Hippocampal formation (tissue), 2 donors: ENCODE measurements around the gene ISCU.
"Not testable (repeated sequence)": the region's sequence is repeated elsewhere in the genome, so short reads cannot be mapped to it uniquely, and the experiment has no call there.

Experiments used
- DNase-seq, 2 donors: peaks; one replicate each; lab custom pipeline; 2025; lab: John Stamatoyannopoulos, UW

The ISCU gene

GRCh38 chr12:108570743-108571608 is 8.6 kb downstream of the ISCU start:
- peak in 1 of 2 donors; percentile 32 for DNase-seq

- DNase-seq, result no peak
Measured at GRCh38 chr12:108571609-108572165, 9.3 kb downstream of the ISCU start.

- DNase-seq, result no peak
Measured at GRCh38 chr12:108572166-108572790, 9.9 kb downstream of the ISCU start.

- no peak for DNase-seq
Measured at GRCh38 chr12:108573317-108573716, 10.9 kb downstream of the ISCU start.

DNA sequence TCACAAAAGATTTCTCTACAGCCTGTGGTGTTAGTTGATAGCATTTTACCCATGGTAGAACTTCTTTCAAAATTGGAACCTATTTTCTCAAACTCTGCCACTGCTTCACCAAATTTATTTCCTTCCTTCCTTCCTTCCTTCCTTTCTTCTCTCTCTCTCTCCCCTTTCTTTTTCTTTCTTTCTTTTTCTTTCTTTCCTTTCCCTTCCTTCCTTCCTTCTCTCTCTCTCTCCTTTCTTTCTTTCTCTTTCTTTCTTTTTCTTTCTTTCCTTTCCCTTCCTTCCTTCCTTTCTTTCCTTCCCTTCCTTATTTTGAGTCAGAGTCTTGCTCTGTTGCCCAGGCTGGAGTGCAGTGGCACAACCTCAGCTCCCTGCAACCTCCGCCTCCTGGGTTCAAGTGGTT is 11.9 kb downstream of the ISCU start:
- DNase-seq, result not testable (repeated sequence)

DNA sequence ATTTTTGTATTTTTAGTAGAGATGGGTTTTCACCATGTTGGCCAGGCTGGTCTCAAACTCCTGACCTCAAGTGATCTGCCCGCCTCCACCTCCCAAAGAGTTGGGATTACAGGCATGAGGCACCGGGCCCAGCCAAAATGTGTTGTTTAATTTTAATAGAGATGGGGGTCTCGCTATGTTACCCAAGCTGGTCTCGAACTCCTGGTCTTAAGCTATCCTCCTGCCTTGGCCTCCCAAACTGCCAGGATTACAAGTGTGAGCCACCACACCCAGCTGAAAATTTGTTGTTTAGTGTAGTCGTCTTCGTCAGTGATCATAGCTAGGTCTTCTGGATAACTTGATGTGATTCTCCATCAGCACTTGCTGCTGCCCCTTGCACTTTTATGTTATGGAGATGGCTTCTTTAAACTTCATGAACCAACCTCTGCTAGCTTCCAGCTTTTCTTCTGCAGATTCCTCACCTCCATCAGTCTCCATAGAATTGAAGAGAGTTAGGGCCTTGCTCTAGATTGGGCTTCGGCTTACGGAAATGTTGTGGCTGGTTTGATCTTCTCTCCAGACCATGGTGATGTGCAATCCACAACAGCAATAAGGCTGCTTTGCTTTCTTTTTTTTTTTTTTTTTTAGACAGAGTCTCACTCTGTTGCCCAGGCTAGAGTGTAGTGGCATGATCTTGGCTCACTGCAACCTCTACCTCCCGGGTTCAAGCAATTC is 13.0 kb downstream of the ISCU start:
- DNase-seq, result no peak

GRCh38 chr12:108576660-108577234 is 14.4 kb downstream of the ISCU start:
- DNase-seq, result no peak

GRCh38 chr12:108577458-108577857 is 15.1 kb downstream of the ISCU start:
- DNase-seq, result no peak

DNA sequence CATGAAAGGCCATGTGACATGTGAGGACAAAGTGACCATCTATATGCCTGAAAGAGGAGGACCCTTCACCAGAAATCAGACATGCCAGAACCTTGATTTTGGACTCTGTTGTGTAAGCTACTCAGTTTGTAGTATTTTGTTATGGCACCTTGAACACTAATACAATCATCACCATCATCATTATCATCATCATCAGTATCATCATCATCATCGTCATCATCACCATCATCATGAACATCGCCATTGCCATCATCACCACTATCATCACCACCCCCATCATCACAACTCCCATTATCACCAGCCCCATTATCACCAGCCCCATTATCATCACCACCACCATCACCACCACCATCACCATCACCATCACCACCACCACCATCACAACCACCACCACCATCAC is 15.9 kb downstream of the ISCU start:
- DNase-seq, result no peak

- DNase-seq, result no peak
Measured at GRCh38 chr12:108578813-108579212, 16.4 kb downstream of the ISCU start.

- DNase-seq, result no peak
Measured at GRCh38 chr12:108580531-108580930, 18.1 kb downstream of the ISCU start.

DNA sequence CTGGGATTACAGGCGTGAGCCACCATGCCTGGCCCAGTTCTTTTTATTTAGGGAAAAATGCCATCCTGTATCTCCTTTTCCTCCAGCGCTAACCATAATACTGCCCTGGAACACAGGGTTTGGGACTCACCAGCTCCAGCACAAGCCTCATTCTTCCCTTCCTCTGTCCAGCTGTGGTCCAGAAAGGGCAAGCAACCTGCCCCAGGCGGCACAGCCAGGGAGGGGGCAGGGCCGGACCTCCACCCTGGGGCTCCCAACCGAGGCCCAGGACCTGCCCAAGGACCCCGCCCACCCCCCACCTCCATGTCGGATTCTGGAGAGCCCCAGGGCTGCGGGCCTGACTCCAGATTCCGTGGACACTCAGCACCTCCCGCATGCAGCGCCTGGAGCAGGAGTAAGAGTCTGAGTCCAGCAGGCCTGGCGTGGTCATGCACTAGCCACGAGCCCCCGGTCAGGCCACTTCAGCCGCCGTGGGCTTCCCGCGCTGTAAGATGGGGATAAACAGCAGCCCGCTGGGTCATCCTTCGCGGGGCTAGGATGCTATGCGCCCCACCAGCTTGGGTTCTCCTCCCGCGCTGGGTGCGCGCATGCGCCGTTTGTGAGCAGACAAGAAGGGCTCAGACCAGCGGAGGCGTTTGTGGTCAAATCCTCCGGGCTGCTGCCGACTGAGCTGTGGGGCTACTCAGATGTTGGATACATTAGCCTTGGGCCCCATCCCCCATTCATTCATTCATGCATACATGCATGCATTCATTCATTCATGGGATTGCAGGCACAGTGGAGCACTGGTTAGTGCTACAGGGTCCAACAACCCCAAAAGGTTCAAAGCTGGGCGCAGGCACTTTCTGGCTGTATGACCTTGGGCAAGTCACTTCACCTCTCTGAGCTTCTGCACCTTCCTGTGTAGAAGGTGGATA is 19.2 kb downstream of the ISCU start:
- DNase-seq, result no peak

DNA sequence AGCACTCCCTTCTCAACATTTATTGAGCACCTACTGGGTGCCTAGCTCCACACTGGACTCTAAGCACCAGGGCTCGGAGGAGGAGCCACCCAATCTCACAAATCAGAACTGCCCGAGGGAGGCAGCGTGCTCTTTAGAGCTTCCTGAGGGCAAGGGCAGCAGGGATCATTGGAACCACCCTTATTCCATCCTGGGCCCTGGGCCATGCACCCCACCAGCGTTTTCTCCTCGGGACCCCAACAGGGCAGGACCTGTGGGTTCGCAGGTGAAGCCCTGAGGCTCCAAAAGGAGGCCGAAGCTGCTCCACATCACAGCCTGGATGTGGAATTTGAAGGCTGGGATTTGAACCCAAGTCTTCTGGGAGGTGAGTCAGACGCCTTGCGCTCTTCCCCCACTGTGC is 20.1 kb downstream of the ISCU start:
- no peak for DNase-seq

- no peak for DNase-seq
Measured at GRCh38 chr12:108582978-108583770, 20.8 kb downstream of the ISCU start.

DNA sequence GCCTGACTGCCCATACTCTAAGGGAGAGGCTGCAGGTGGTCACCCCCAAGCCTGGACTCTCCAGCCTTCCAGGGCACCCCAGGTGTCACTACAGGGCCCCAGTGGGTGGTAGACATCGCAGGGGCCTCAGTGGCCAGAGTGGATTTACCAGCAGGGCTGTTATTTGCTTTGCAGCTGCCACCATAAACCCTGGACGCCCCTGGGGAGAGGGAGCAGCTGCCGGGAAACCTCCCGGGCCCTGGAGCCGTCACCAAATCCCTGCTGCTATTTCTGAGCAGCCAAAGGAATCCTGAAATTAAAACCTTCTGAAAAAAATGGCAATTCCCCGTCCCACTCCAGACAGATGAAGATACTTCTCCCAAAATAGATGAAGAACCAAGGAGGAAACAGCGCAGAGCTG is 21.6 kb downstream of the ISCU start:
- DNase-seq, result no peak

GRCh38 chr12:108584456-108585065 is 22.2 kb downstream of the ISCU start:
- DNase-seq, result no peak

GRCh38 chr12:108585864-108586263 is 23.5 kb downstream of the ISCU start:
- no peak for DNase-seq

DNA sequence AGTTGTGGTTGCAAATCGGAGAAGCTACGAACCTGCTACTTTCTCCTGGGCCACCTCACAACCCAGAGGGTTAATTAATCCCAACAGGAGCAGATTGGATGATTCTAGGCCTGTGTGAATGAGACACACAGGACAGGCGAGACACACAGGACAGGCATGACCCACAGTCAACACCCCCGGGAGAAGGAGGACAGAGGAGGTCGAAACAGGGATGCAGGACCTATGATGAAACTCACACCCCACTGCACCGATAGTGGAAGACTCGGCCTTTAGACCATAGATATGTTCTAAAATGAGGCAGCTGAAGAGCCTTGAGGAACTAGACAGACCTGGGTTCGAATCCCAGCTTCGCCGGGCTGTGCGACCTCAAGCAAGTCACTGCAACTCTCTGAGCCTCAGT is 23.9 kb downstream of the ISCU start:
- no peak for DNase-seq

DNA sequence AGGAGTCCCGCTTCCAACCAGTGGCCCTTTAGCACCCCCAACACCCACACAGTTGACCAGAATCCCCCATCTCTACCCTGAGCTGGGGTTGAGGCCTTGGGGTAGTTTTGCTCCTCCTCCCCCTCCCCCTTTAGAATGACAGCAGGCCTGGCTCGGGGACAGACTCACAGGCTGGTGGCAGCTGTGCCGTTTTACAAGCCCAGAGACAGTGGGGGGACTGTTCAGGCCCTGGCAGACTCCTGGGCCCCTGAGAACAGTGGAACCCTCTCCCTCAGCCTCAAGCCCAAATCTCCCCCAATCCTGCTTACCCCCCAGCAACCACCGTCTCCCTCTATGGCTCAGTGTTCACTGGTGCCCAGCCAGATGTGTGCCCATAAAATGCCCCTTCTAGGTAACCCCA is 25.4 kb downstream of the ISCU start:
- DNase-seq, result peak; percentile 47
